Ishikawa (cell line): ENCODE data around the gene SKAP1.

Experiments
- CEBPB ChIP-seq: IDR thresholded peaks from 2 replicates; pipeline ENCODE4 v1.6.1; 2012
- CREB1 ChIP-seq: IDR thresholded peaks from 2 replicates; pipeline ENCODE4 v1.6.1; 2012; ENCODE audit warnings: low read depth
- EGR1 ChIP-seq: IDR thresholded peaks from 2 replicates; pipeline ENCODE4 v1.6.1; 2012
- EP300 ChIP-seq: IDR thresholded peaks from 2 replicates; pipeline ENCODE4 v1.6.1; 2012; ENCODE audit warnings: borderline replicate concordance
- FOXM1 ChIP-seq: IDR thresholded peaks from 2 replicates; pipeline ENCODE4 v1.6.1; 2012; ENCODE audit warnings: low read depth, borderline replicate concordance
- NFIC ChIP-seq: IDR thresholded peaks from 2 replicates; pipeline ENCODE4 v1.6.1; 2012
- RAD21 ChIP-seq: IDR thresholded peaks from 2 replicates; pipeline ENCODE4 v1.6.1; 2012; ENCODE audit warnings: low read depth
- TAF1 ChIP-seq: IDR thresholded peaks from 2 replicates; pipeline ENCODE4 v1.6.1; 2012; ENCODE audit warnings: low read depth, mild to moderate bottlenecking
- TCF12 ChIP-seq: IDR thresholded peaks from 2 replicates; pipeline ENCODE4 v1.6.1; 2012; ENCODE audit warnings: low read depth
- TEAD4 ChIP-seq: IDR thresholded peaks from 2 replicates; pipeline ENCODE4 v1.6.1; 2012
- USF1 ChIP-seq: IDR thresholded peaks from 2 replicates; pipeline ENCODE4 v1.6.1; 2012
- YY1 ChIP-seq: IDR thresholded peaks from 2 replicates; pipeline ENCODE4 v1.6.1; 2012; ENCODE audit warnings: low read depth
- ZBTB7A ChIP-seq: IDR thresholded peaks from 2 replicates; pipeline ENCODE4 v1.6.1; 2012; ENCODE audit warnings: low read depth
- TF ChIP-seq, protein P1 (sequence below): IDR thresholded peaks from 2 replicates; pipeline ENCODE4 v1.6.1; 2012; ENCODE audit warnings: low read depth, mild to moderate bottlenecking
- TF ChIP-seq, protein P2 (sequence below): IDR thresholded peaks from 2 replicates; pipeline ENCODE4 v1.6.1; 2012

Gene SKAP1

GRCh38 chr17:48100160-48100559, 329.9 kb downstream of the SKAP1 start:
- TF ChIP-seq ZBTB7A (no peak), YY1 (no peak), CREB1 (no peak), TEAD4 (no peak), EP300 (no peak), FOXM1 (0 out of 2 replicates have a peak, but pooled peaks have one; percentile 28)
- TF ChIP-seq, protein P1, sequence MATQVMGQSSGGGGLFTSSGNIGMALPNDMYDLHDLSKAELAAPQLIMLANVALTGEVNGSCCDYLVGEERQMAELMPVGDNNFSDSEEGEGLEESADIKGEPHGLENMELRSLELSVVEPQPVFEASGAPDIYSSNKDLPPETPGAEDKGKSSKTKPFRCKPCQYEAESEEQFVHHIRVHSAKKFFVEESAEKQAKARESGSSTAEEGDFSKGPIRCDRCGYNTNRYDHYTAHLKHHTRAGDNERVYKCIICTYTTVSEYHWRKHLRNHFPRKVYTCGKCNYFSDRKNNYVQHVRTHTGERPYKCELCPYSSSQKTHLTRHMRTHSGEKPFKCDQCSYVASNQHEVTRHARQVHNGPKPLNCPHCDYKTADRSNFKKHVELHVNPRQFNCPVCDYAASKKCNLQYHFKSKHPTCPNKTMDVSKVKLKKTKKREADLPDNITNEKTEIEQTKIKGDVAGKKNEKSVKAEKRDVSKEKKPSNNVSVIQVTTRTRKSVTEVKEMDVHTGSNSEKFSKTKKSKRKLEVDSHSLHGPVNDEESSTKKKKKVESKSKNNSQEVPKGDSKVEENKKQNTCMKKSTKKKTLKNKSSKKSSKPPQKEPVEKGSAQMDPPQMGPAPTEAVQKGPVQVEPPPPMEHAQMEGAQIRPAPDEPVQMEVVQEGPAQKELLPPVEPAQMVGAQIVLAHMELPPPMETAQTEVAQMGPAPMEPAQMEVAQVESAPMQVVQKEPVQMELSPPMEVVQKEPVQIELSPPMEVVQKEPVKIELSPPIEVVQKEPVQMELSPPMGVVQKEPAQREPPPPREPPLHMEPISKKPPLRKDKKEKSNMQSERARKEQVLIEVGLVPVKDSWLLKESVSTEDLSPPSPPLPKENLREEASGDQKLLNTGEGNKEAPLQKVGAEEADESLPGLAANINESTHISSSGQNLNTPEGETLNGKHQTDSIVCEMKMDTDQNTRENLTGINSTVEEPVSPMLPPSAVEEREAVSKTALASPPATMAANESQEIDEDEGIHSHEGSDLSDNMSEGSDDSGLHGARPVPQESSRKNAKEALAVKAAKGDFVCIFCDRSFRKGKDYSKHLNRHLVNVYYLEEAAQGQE: no peak
- TF ChIP-seq, protein P2, sequence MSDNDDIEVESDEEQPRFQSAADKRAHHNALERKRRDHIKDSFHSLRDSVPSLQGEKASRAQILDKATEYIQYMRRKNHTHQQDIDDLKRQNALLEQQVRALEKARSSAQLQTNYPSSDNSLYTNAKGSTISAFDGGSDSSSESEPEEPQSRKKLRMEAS: no peak

DNA sequence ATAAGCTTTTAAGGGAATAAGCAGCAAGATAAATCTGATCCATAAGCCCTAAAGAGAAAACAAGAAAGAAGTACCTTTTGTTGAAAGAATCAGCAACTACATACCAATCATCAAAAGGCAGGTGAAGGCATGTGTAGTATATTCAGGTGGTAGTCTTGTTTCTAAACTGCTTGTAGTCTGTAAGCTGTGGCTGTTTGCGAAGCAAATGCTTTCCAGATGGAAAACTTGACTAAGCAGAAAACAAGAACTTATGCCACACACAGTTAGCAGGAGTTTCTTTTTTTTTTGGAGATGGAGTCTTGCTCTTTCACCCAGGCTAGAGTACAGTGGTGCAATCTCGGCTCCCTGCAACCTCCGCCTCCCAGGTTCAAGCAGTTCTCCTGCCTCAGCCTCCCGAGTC, 334.4 kb downstream of the SKAP1 start:
- TF ChIP-seq TCF12 (no peak), EP300 (no peak)

GRCh38 chr17:48093341-48094045, 336.5 kb downstream of the SKAP1 start:
- TF ChIP-seq, protein P1: no peak
- TF ChIP-seq FOXM1 (no peak), TAF1 (no peak), CEBPB (no peak), EGR1 (no peak), TEAD4 (no peak), USF1 (no peak), CREB1 (no peak), ZBTB7A (no peak), TCF12 (no peak), EP300 (no peak), RAD21 (no peak), YY1 (no peak), NFIC (no peak)
- TF ChIP-seq, protein P2: no peak

DNA sequence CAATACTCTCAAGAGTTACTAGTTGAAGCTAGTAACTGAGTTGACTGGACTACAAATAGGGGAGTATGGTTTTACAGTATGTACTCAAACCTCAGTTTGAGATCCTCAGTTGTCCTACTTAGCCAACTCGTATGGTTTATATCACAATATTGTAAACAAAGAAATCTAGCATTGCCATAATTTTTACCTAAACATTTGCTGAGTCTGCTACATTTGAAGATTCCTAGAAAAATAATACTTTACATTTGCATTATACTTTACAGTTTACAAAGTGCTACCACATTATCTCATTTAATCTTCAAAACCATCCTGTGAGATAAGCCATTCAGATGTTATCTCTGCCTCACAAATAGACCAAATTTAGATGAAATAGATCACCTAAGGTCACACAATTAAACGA, 345.1 kb downstream of the SKAP1 start:
- TF ChIP-seq YY1 (no peak), USF1 (no peak), NFIC (no peak), TEAD4 (no peak), EP300 (no peak), CREB1 (no peak), EGR1 (no peak), FOXM1 (no peak), RAD21 (no peak), TAF1 (no peak), TCF12 (no peak)
- TF ChIP-seq, protein P2: no peak
- TF ChIP-seq, protein P1: no peak
